Measurements from ENCODE around the gene NKIRAS2. TPM values are rescaled to one million over a fixed set of nuclear protein-coding genes. Genes with fewer than 3 reads are reported as not detected.

The NKIRAS2 gene
- polyA plus RNA-seq, 1 of the 3 experiments (the other 2 are of a cell fraction): 91.8 TPM

DNA sequence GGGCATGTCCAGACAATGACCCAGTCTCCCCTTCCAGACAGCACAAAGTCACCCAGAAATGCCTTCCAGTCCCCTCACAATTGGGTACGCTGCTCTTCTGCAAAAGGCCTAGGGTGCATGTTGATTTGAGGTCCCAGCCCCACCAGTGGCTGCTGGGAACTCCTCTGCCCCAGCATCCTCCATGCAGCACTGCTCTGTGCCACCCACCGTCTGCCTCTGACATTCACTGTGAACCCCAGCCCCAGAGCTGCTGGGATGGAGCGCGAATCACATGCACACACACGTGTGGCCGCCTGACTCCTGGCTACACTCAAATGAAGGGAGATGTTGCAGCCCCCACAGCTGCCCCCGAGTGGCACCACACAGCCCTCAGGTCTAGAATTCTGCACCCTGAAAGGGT, 31.8 kb downstream of the NKIRAS2 start:
- CTCF ChIA-PET: interaction anchor here (0.6 to 3.7 kb wide), 12 partner anchors 10 to 89 kb away, joined by 3 to 15 read pairs (median 4); partner anchors contain the start of gene NKIRAS2
- Histone ChIP-seq H4K20me1 (ENCODE audit: insufficient read depth) (no peaks in the 10 kb centered on the region), H3F3A (replicated peaks; ENCODE audit: insufficient read depth) (no peaks in the 10 kb centered on the region), H3K79me2 (ENCODE audit: insufficient read depth) (no peaks in the 10 kb centered on the region), H3K4me3 (ENCODE audit: low read depth in 2 of 2, low read length in 1 of 2) (no peak overlapping the region), H3K36me3 (replicated peaks in 1 of 2; ENCODE audit: control insufficient read depth in 1 of 2, insufficient read depth in 2 of 2, low read length in 1 of 2) (no peaks in the 10 kb centered on the region), H3K9ac (no peak overlapping the region), H3K9me3 (no peaks in the 10 kb centered on the region), H3K27me3 (ENCODE audit: insufficient read depth) (peaks cover 15% of the 10 kb centered on the region), H3K4me1 (ENCODE audit: control insufficient read depth in 1 of 2, insufficient read depth in 2 of 2, low read depth in 1 of 2, low read length in 1 of 2) (peaks cover 0 to 8% of the 10 kb centered on the region in 2 experiments; a peak in 1 of 4 replicates), H3K9me2 (no peaks in the 10 kb centered on the region), H3K27ac (ENCODE audit: low read depth in 2 of 2, low read length in 1 of 2) (no peak overlapping the region), H2AFZ (ENCODE audit: low read depth) (no peak overlapping the region), H3K4me2 (no peak overlapping the region)
- 95% methylated on average over 7 of the region's 7 CpGs for WGBS (ENCODE audit: low lambda C conversion rate)
- DNase-seq: no peak
- no peak for TF ChIP-seq GATA2 (CRISPR knock-in tag; IDR thresholded peaks at IDR 0.05)
- no peak for TF ChIP-seq CHD2 (IDR thresholded peaks at IDR 0.05; ENCODE audit: low read length, partially characterized antibody)
- no peak for TF ChIP-seq IRF3 (IDR thresholded peaks at IDR 0.05; ENCODE audit: low read depth, low read length)
- no peak for TF ChIP-seq RCOR1 (IDR thresholded peaks at IDR 0.05; ENCODE audit: low read length)
- no peak for TF ChIP-seq TAF1 (IDR thresholded peaks at IDR 0.05; ENCODE audit: borderline replicate concordance, low read depth, low read length)
- TF ChIP-seq JUND (IDR thresholded peaks at IDR 0.05): no peak
- TF ChIP-seq TCF12 (IDR thresholded peaks at IDR 0.05): no peak
- TF ChIP-seq MEF2A (IDR thresholded peaks at IDR 0.05; ENCODE audit: borderline replicate concordance, low read depth): no peak
- TF ChIP-seq USF2 (IDR thresholded peaks at IDR 0.05; ENCODE audit: borderline replicate concordance, low read depth, low read length): no peak
- TF ChIP-seq EZH2phosphoT487 (IDR thresholded peaks at IDR 0.05; ENCODE audit: borderline replicate concordance, low read depth): no peak
- TF ChIP-seq PBX3 (IDR thresholded peaks at IDR 0.05): no peak
- TF ChIP-seq YY1 (IDR thresholded peaks at IDR 0.05; ENCODE audit: low read depth): no peak
- TF ChIP-seq RFX5 (IDR thresholded peaks at IDR 0.05; ENCODE audit: low read length): no peak
- no peak for TF ChIP-seq USF1 (IDR thresholded peaks at IDR 0.05; ENCODE audit: borderline replicate concordance, low read depth)
- POLR2A ChIA-PET: no interaction called here

All from SK-N-SH (cell line).